ENCODE measurements around the gene C9orf50.

Gene C9orf50

DNA sequence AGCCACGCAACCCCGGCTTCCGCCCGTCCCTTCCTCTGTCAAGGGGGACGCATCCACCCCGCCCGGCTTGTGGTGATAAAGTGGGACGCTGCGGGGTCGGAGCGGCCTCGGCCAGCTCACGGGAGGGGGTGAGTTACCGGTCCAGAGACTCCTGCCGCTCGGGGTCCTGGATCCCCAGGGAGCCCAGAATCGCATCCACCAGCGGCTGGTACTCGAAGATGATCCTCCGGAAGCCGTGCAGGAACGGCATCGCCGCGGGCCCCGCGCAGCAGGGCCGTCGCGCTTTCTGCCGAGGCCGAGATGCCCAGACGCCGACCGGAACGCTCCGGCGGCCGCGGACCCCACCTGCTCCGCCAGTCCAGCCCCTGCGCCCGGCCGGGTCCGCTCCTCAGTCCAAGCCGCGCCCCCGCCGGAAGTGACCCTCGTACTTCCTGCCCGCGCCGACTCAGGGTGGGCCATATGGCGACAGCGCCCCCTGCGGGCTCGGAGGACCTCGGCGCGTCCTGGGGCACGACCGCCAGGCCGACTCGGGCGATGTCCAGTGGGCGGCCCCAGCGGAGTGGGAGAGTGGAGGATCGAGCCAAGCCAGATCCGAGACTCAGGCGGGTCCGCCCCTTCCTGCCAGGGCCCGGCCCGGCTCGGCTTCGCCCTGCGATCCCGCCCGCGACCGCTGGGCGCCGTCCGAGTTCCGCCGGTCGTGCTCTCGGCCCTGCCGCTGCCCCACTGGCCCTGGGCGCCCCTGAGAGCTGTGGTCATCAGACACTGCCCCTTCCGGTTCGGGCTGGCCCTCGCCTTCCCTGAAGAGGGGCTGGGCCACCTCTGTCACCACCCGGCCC, 21.1 kb upstream of the C9orf50 start, which contains the start of gene ASB6:
Gene ASB6, minus strand, starts transcription at position 402 of the 836 bp plus-strand sequence. Its CDS starts 152 bp downstream, at position 250.
- DNase-seq (ENCODE audit: extremely low read depth, insufficient read length): peak; percentile 98
- Histone ChIP-seq H3K27me3 (replicated peaks; ENCODE audit: control insufficient read depth, insufficient read depth, low read length) (no peaks in the 10 kb centered on the region), H3K36me3 (ENCODE audit: control insufficient read depth, insufficient read depth, low read length) (peaks cover 19% of the 10 kb centered on the region), H3K4me3 (replicated peaks; ENCODE audit: low read depth, low read length) (peak within 1 kb of the TSS; percentile 98)
- TF ChIP-seq, protein P1, sequence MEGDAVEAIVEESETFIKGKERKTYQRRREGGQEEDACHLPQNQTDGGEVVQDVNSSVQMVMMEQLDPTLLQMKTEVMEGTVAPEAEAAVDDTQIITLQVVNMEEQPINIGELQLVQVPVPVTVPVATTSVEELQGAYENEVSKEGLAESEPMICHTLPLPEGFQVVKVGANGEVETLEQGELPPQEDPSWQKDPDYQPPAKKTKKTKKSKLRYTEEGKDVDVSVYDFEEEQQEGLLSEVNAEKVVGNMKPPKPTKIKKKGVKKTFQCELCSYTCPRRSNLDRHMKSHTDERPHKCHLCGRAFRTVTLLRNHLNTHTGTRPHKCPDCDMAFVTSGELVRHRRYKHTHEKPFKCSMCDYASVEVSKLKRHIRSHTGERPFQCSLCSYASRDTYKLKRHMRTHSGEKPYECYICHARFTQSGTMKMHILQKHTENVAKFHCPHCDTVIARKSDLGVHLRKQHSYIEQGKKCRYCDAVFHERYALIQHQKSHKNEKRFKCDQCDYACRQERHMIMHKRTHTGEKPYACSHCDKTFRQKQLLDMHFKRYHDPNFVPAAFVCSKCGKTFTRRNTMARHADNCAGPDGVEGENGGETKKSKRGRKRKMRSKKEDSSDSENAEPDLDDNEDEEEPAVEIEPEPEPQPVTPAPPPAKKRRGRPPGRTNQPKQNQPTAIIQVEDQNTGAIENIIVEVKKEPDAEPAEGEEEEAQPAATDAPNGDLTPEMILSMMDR (IDR thresholded peaks at IDR 0.05; ENCODE audit: insufficient read depth, low read length, poor library complexity, severe bottlenecking): peak; percentile 80

DNA sequence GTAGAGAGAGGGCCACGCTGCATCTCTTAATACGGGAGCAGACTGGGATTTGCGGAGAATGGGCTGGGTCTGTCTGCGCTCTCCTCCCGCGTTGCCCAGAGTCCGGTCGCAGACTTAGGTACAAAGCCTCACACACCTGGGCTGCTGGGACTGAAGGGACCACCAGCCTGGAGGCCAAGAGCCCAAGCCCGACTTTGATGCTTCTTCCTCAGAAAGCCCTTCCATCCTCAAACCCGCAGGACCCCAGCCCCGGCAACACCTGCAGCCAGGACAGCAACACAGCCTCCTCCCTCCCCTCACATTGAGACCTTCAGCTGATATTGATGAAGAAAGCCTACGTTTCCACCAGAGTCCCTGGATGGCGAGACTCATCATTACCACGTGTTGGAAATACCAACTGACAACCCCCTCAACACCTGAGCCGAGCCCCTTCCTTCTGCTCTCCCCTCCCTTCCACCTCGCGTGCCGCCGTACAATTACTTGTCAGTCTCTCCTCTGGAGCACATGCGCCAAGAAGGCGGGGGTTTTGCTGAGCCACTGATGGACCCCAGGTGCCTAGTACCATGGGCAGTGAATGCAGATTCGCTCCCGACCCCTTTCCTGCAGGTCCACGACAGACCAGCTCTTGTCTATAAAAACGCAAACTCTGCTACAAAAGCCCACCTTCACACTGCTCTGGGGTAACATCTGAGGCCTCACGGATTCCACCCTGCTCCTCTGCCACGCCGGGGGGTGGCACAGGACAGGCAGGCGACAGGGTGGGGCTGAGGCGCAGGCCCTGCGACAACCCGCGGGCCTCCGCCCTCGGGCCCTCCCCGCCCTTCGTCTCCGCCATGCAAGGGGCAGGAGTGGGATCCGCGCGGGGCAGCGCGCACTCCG, 20.2 kb upstream of the C9orf50 start:
- H3K4me3 ChIP-seq (replicated peaks; ENCODE audit: low read depth, low read length): peak overlapping the region; percentile 98
- DNase-seq (ENCODE audit: extremely low read depth, insufficient read length): no peak
- TF ChIP-seq, protein P1 (IDR thresholded peaks at IDR 0.05; ENCODE audit: insufficient read depth, low read length, poor library complexity, severe bottlenecking): no peak
- H3K27me3 ChIP-seq (replicated peaks; ENCODE audit: control insufficient read depth, insufficient read depth, low read length): no peaks in the 10 kb centered on the region
- peaks cover 21% of the 10 kb centered on the region for H3K36me3 ChIP-seq (ENCODE audit: control insufficient read depth, insufficient read depth, low read length)

DNA sequence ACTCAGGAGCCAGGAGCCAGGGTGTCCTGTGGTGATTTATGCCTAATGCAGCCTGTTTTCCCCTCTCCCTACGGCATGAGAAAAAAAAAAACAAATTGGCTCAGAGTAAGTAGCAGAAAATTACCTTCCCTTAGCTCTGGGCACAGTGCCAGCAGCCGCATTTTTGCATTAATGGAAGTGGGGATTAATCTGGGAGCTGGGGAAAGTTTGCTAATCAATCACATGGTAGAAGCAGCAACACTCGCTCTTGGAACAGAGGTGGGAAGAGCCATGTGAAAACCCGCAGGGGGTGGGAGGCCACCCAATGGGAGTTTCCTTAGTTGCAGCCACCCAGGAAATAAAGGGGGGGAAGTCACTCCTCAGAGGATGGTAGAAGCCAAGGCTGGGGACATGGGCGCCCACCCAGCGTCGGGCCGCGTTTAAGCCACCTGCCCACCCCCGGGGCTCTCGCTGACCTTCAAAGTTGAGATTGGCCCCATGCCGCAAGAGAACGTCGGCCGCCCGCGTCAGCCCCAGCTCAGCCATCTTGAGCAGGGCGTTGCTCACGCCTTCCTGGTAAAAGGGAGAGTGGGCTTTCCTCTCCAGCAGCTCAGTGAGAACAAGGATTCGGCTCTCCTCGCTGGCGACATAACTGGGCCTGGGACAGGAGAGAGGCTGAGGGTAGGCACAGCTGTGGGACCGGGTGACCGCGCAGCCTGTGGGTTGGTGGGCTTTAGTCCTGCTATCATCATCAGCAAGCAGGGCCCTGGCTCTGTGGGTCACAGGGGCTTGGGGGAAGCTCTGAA, 19.4 kb upstream of the C9orf50 start:
- TF ChIP-seq, protein P1 (IDR thresholded peaks at IDR 0.05; ENCODE audit: insufficient read depth, low read length, poor library complexity, severe bottlenecking): no peak
- H3K27me3 ChIP-seq (replicated peaks; ENCODE audit: control insufficient read depth, insufficient read depth, low read length): no peaks in the 10 kb centered on the region
- peaks cover 25% of the 10 kb centered on the region for H3K36me3 ChIP-seq (ENCODE audit: control insufficient read depth, insufficient read depth, low read length)
- peak overlapping the region; percentile 98 for H3K4me3 ChIP-seq (replicated peaks; ENCODE audit: low read depth, low read length)
- no peak for DNase-seq (ENCODE audit: extremely low read depth, insufficient read length)

DNA sequence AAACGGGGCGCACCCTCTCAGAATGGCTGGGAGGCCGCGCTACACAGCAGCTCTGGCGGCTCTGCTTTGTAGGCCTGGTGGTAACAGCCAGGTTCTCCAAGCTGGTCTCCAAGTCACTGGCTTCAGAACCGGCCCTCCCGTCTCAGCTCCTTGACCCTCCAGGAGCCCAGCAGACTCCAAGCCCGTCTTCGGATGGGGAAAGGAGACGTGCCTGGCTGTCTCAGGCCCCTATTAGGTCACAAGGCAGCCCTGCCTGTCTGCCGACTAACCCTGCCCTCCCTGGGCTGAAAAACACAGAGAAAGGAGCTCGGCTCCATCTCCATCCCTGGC, 18.8 kb upstream of the C9orf50 start:
- TF ChIP-seq, protein P1 (IDR thresholded peaks at IDR 0.05; ENCODE audit: insufficient read depth, low read length, poor library complexity, severe bottlenecking): no peak
- DNase-seq (ENCODE audit: extremely low read depth, insufficient read length): no peak
- peaks cover 30% of the 10 kb centered on the region for H3K36me3 ChIP-seq (ENCODE audit: control insufficient read depth, insufficient read depth, low read length)
- no peak overlapping the region for H3K4me3 ChIP-seq (replicated peaks; ENCODE audit: low read depth, low read length)
- no peaks in the 10 kb centered on the region for H3K27me3 ChIP-seq (replicated peaks; ENCODE audit: control insufficient read depth, insufficient read depth, low read length)

DNA sequence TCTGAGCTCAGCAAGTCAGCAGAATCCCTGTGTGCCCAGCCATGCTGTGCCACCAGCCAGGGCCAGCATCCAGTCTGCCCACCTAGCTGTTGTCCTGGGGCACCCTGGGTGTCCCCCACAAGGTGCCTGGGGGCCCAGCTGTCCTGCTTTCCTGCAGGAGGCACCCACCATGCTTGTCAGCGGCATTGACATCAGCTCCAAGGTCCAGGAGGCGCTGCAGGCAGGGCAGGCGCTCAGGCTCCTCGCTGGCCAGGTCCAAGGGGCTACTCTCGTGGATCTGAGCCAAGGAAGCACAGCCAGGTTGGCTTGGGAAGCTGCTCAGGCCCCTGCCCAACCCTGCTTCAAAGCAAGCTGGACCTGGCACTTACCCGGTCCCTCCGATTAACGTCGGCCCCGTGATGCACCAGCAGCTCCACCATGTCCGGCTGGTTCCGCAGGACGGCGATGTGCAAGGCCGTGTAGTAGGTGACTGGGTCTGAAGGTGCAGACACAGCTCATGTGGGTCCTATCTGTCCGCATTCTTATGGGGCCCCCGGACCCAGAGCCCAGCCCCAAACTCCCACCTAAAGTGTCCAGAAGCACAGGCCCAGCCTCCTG, 18.2 kb upstream of the C9orf50 start:
- no peak for DNase-seq (ENCODE audit: extremely low read depth, insufficient read length)
- H3K4me3 ChIP-seq (replicated peaks; ENCODE audit: low read depth, low read length): no peak overlapping the region
- TF ChIP-seq, protein P1 (IDR thresholded peaks at IDR 0.05; ENCODE audit: insufficient read depth, low read length, poor library complexity, severe bottlenecking): no peak
- H3K27me3 ChIP-seq (replicated peaks; ENCODE audit: control insufficient read depth, insufficient read depth, low read length): no peaks in the 10 kb centered on the region
- peaks cover 30% of the 10 kb centered on the region for H3K36me3 ChIP-seq (ENCODE audit: control insufficient read depth, insufficient read depth, low read length)
